ENCODE results near the gene OOSP2.
"Not testable (repeated sequence)": the region's sequence is repeated elsewhere in the genome, so short reads cannot be mapped to it uniquely, and the experiment has no call there.

OOSP2 gene, protein sequence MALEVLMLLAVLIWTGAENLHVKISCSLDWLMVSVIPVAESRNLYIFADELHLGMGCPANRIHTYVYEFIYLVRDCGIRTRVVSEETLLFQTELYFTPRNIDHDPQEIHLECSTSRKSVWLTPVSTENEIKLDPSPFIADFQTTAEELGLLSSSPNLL

DNA sequence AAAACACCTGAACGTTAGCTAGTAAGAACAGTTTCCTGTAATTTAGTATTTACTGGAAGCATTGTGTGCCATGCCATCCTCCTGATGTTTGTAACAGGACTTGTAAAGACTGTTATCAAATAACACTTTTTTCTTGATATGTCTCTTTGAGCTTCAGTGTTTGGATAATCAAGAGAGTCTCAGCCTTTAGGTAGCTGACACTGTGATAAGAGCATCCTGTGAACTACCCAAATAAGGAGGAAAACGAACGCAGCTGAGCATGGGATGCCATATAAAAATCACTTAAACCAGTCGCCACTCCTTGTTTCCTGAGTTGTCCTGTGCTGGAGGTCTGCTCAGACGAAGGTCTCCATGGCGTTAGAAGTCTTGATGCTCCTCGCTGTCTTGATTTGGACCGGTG is at the start of gene OOSP2:
Gene OOSP2, plus strand, starts transcription at position 301 of the 400 bp plus-strand sequence. Its CDS starts 51 bp downstream, at position 352.
- in situ Hi-C loops (cut with MboI; ENCODE audit: low sequenced_read_pairs), result no loop called here

DNA sequence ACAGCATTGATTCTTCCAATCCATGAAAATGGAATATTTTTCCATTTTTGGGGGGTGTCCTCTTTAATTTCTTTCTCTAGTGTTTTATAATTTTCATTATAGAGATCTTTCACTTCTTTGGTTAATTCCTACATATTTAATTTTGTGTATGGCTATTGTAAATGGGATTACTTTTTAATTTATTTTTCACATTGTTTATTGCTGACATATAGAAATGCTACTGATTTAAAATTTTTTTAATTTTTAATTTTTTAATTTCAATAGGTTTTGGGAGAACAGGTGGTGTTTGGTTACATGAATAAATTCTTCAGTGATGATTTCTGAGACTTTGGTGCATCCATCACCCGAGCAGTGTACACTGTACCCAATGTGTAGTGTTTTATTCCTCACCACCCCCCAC is 49.8 kb upstream of the OOSP2 start:
- in situ Hi-C loops (cut with MboI; ENCODE audit: low sequenced_read_pairs), result no loop called here

DNA sequence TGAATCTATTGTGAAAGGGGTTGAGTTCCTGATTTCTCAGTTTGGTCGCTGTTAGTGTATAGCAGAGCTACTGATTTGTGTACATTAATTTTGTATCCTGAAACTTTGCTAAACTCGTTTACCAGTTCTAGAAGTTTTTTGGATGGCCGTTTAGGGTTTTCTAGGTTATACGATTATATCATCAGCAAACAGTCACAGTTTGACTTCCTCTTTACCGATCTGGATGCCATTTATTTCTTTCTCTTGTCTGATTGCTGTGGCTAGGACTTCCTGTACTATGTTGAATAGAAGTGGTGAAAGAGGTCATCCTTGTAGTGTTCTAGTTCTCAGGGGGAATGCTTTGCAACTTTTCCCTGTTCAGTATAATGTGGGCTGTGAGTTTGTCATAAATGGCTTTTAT is 47.8 kb upstream of the OOSP2 start:
- in situ Hi-C loops (cut with MboI; ENCODE audit: low sequenced_read_pairs), result no loop called here

DNA sequence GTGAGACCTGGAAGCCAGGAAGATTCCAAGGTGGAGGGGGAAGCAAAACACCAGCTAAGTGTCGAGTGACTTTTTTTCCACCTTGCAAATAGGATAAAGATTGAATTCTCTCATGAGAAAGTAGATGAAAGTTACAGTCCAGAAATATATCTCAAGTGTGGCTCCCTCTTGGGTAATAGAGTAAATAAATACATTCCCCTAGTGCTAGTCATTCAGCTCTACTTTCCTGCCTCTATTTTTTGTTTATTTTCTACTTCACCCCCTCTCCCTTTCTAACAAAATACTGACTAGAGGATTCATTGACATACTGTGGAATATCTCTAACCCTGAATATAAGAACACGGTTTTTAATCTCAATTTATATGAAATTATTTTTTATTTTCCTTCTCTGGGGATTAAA is 42.4 kb upstream of the OOSP2 start:
- in situ Hi-C loops (cut with MboI; ENCODE audit: low sequenced_read_pairs), result no loop called here

DNA sequence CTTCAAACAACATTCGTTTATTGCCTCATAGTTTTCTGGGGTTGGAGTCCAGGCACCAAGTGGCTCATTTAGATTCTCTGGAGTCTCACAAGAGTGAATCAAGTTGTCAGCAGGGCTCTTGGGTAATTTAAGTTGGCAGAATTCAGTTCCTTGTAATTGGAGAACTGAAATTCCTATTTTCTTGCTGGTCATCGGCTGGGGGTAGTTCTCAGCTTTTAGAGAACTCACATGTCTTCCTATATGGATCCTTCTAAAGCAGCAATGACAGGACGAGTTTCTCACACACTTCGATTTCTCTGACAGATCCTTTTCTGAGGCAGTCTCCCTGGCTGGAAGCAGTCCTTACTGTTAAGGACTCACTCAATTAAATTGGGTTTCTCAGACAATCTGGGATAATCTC is 40.5 kb upstream of the OOSP2 start:
- in situ Hi-C loops (cut with MboI; ENCODE audit: low sequenced_read_pairs), result no loop called here

DNA sequence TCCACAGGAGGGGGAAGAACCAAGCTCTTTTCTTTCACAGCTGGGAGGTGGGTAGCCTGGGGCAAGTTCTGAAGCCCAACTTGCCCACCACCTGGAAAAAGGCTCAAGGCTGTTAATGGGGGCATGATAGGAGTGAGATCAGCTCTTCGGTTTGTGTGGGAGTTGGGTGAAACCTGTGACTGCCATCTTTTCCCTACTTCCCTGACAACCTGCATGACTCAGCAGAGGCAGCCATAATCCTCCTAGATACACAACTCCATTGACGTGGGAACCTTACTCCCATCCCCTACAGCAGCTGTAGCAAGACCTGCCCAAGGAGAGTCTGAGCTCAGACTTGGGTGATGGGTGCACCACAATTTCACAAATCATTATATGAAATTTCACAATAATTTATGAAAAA is 36.5 kb upstream of the OOSP2 start:
- in situ Hi-C loops (cut with MboI; ENCODE audit: low sequenced_read_pairs), result no loop called here

DNA sequence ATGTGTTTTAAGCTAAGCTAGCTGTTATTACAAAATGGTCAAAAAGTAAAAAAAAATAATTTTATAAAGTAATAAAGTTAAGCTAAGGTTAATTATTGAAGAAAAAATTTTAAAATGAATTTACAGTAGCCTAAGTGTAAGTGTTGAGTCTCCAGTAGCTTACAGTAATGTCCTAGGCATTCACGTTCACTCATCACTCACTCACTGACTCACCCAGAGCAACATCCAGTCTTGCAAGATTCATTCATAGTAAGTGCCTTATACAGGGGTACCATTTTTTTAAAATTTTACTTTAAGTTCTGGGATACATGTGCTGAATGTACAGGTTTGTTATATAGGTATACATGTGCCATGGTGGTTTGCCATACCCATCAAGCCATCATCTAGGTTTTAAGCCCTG is 34.8 kb upstream of the OOSP2 start:
- in situ Hi-C loops (cut with MboI; ENCODE audit: low sequenced_read_pairs), result no loop called here

DNA sequence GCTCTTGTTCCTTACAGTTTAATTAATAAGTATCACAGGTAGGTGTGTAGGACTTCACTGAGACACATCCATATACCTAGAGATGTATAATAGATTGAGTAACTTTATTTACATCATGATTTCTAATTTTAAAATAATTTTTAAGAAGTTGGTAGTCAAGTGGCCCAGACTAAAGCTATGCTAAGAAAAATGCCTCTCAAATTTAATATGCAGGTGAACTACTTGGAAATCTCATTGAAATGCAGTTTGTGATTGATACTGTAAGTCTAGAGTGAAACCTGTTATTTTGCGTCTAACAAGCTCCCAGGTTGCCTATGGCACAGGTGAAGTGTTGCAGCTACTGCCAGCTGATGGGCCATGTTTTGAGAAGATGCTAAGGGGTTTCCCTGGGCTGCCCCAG is 23.3 kb upstream of the OOSP2 start, which contains the start of gene OOSP4B:
Gene OOSP4B, plus strand, starts transcription at position 301 of the 400 bp plus-strand sequence.
- in situ Hi-C loops (cut with MboI; ENCODE audit: low sequenced_read_pairs), result no loop called here

DNA sequence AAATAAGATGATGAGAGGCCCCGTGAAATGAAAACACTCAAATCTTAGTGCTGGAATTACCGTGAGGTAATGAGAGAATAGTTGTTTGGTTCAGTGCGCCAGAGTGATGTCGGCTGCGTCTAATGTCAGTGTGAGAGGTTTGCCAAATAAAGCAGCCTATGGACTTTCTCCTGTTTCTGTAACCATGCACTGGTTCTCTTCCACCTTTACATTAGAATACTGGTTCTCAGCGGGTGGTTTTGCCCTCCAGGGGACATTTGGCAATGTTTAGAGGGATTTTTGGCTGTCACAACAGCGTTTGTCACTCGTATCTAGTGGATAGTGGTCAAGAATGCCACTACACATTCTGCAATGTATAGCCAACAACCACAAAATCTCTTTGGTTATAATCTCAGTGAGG is 22.2 kb upstream of the OOSP2 start:
- in situ Hi-C loops (cut with MboI; ENCODE audit: low sequenced_read_pairs), result no loop called here

DNA sequence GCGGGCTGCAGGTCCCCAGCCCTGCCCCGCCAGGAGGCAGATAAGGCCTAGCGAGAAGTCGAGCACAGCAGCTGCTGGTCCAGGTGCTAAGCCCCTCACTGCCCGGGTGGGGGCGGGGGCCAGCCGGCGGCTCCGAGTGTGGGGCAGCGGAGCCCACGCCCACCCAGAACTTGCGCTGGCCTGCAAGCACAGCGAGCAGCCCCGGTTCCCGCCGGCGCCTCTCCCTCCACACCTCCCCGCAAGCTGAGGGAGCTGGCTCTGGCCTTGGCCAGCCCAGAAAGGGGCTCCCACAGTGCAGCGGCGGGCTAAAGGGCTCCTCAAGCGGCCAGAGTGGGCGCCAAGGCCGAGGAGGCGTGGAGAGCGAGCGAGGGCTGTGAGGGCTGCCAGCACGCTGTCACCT is 19.8 kb upstream of the OOSP2 start:
- in situ Hi-C loops (cut with MboI; ENCODE audit: low sequenced_read_pairs), result not testable (repeated sequence)

DNA sequence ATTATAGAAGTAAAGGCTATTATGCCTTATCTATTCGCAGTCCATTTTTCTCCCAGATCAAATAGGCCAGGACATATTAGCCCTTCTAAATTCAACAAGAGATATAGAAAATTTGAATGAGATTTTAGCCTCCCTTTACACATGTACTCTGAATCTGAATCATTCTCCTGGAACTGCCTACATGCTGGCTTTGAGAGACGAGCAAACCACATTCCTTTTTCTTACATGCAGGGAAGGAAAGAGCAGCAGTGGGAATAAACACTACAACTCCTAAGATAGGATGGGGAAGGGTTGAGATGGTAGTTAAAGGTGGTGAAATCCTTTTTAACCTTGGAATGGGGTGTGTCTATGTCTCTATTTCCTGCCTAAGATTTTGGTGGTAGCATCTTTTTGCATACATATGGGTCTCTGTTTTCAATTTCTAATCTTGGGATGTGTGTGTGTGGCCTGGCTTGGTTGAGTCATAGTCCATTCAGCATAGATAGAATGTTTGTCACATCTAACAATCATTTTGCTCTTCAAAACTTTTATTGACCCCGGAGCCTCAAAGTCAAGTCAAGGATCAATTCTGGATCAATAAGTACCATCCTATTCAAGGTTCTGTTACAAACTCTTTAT is 11.1 kb upstream of the OOSP2 start:
- in situ Hi-C loops (cut with MboI; ENCODE audit: low sequenced_read_pairs), result no loop called here

DNA sequence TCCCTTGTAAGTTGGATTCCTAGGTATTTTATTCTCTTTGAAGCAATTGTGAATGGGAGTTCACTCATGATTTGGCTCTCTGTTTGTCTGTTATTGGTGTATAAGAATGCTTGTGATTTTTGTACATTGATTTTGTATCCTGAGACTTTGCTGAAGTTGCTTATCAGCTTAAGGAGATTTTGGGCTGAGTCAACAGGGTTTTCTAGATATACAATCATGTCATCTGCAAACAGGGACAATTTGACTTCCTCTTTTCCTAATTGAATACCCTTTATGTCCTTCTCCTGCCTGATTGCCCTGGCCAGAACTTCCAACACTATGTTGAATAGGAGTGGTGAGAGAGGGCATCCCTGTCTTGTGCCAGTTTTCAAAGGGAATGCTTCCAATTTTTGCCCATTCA is 10.2 kb downstream of the OOSP2 start:
- in situ Hi-C loops (cut with MboI; ENCODE audit: low sequenced_read_pairs), result not testable (repeated sequence)

DNA sequence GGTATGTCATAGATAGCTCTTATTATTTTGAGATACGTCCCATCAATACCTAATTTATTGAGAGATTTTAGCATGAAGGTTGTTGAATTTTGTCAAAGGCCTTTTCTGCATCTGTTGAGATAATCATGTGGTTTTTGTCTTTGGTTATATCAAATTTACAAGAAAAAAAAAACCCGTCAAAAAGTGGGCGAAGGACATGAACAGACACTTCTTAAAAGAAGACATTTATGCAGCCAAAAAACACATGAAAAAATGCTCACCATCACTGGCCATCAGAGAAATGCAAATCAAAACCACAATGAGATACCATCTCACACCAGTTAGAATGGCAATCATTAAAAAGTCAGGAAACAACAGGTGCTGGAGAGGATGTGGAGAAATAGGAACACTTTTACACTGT is 10.6 kb downstream of the OOSP2 start:
- in situ Hi-C loops (cut with MboI; ENCODE audit: low sequenced_read_pairs), result not testable (repeated sequence)

DNA sequence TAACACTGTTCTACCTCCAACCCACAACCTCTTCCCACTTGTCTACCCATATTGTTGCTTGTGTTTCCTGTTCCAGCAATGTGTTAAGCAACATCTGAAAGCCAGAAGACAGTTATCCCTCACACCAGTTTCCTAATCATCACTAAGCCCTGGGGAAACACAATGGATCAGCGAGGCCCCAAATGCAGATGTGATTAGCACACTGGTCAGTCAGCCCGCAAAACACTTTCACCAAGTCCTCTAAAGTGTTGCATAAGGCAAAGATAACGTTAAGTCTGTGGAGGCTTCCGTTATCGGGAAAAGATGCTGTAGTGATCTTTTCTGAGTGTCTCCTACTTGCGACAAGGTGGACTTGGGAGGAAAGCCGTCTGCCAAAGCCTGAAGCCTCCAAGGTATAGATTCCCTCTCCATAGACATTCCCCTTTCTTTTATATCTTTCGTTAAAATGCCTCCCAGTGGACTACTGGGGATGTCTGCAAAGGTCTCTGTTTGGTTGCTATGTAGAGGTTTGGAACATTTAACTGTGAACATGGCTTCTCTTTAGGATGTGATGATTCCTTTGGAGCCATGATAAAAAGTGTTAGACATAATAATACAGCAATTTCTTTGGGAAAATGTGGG is 16.2 kb downstream of the OOSP2 start, which contains the start of gene MS4A3:
Gene MS4A3, plus strand, starts transcription at position 317 of the 621 bp plus-strand sequence. CDS start 4,496 bp downstream, outside the sequence.
- in situ Hi-C loops (cut with MboI; ENCODE audit: low sequenced_read_pairs), result no loop called here

DNA sequence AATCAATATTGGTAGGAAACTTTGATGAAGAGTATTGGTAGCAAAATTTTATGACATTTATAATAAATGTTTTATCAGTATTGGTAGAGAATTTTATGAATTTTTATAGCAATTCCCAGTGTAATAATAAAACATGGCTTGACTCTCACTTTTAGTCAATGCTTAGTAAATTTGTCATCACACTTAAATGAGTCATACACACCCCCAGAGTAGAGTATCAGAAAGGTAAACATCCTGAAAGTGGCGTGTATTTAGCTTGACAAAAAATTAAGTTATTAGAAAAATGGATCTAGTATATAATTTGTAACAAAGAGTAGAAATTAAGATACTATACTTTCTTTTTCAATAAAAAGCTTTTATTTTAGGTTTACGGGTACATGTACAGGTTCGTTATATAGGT is 18.8 kb downstream of the OOSP2 start:
- in situ Hi-C loops (cut with MboI; ENCODE audit: low sequenced_read_pairs), result no loop called here

DNA sequence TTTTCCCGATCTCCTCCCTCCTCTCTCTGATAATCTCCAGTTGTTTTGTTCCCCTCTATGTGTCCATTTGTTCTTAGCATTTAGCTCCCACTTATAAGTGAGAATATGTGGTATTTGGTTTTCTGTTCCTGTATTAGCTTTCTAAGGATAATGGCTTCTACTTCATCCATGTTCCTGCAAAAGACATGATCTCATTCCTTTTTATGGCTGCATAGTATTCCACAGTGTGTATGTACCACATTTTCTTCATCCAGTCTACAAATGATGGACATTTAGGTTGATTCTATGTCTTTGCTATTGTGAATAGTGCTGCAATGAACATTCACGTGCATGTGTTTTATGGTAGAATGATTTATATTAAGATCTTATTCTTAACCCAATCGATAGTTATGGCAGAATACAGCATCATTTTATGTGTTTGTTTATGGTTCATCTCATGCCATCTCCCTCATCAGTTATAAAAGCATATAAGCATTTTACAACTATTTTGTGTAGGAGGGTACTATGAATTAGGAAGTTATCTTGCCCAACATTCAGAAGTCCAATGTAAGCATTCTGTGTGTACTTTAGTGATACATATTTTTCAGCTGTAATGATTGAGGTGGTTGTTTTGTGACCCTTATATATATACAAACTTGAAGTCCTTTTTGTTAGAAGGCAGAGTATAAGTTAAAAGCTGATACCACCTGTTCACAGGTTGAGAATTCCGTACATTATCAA is 19.5 kb downstream of the OOSP2 start:
- in situ Hi-C loops (cut with MboI; ENCODE audit: low sequenced_read_pairs), result no loop called here

DNA sequence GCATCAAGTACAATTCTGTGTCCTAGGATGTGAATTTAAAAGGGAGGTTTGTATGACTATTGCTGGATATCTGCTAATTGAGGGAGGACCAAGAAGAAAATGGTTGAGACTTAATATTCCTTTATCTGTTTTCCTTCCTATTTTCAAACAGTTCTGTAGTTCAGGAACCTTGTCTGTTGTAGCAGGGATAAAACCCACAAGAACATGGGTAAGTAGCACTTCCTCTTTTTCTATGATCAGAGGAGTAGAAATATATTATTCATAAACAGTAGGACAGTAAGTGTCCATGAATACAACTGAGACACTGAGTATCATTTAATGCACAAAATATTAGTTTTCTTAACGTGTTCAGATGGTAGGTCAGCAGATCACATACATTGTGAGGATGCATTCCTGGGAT is 23.9 kb downstream of the OOSP2 start:
- in situ Hi-C loops (cut with MboI; ENCODE audit: low sequenced_read_pairs), result no loop called here

DNA sequence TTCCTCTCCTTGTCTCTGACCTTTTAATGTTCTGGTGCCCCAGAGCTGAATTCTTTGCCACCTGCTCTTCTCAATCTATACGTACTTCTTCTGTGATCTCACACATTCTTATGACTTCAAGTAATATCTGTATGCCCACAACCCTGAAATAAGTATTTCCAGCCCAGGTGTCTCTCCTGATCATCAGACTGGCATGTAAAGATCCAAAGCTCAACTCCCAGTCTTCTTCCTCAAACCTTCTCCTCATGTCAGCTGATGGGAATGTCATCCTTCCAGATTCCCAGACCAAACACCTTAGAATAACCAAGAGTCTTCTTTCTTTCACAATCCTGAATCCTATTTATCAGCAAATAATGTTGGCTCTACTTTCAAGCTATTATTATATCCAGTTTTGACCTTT is 25.6 kb downstream of the OOSP2 start:
- in situ Hi-C loops (cut with MboI; ENCODE audit: low sequenced_read_pairs), result no loop called here

DNA sequence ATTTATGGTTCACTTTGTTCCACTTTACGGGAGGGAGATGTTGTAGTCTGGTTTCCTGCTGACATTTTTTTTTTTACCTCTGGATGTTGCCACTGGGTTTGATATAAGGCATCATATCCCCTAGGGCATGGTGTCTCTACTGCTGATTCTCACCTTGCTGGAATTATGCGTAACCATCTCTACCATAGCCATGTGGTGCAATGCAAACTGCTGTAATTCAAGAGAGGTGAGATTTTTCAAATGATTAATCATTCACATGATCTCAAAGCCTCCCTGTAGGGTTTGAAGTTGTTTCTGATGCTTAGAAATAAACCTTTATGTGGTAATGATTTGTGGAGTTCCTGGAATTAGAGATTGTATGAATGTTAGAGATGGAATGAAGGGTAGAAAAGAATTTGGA is 29.2 kb downstream of the OOSP2 start:
- in situ Hi-C loops (cut with MboI; ENCODE audit: low sequenced_read_pairs), result no loop called here

DNA sequence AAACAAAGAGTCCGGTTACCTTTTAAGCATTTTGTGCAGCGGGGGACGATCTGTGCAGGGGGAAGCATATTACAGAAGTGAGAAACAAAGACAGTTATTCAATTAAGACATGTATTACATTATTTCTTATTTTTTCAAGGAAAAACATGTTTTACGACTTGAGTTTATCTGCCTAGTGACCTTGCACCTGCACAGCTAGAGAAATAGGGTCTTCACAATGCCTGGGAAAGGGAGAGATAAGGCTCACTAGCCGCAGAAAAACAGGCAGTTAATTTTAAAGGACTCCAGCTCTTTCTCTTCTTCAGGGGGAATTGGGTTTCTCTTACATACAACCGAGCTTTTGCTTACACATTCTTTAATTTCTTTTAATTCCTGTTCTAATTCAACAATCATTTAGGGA is 31.4 kb downstream of the OOSP2 start:
- in situ Hi-C loops (cut with MboI; ENCODE audit: low sequenced_read_pairs), result not testable (repeated sequence)

DNA sequence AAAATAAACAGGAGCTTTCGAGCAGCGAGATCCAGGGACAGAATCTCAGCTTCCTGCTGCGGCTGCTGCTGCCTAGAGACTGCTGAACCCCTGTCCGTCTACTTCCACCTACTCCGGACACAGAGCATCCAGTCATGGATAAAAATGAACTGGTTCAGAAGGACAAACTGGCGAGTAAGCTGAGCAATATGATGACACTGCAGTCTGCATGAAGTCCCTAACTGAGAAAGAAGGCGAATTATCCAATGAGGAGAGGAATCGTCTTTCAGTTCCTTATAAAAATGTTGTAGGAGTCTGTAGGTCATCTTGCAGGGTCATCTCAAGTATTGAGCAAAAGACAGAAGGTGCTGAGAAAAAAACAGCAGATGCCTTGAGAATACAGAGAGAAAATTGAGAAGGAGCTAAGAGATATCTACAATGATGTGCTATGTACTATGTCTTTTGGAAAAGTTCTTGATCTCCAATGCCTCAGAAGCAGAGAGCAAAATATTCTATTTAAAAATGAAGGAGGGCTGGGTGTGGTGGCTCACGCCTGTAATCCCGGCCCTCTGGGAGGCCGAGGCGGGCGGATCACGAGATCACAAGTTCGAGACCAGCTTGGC is 37.1 kb downstream of the OOSP2 start:
- in situ Hi-C loops (cut with MboI; ENCODE audit: low sequenced_read_pairs), result no loop called here
